ENCODE results near the gene SLC39A11.
"Not testable (repeated sequence)": the region's sequence is repeated elsewhere in the genome, so short reads cannot be mapped to it uniquely, and the experiment has no call there.

SLC39A11 gene

DNA sequence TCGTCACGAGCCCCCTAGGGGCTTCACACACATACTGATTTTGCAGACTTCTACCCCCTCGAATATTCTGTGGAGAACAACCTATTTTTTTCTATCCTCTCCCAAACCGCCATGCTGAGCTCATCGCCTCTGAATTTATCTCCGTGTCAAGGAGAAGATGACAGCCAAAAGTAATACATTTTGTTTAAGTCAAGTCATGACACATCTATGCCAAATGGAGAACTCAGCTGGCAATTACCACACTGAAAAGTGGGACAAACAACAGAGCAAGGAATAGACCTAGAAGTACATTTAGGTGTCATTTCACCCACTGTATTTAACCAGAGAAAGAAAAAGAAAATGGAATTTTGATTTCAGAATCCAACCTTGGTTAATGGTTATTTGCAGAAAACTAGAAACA is 260.2 kb downstream of the SLC39A11 start:
- no peak for DNase-seq (ENCODE audit: low read depth in 2 of 2)

DNA sequence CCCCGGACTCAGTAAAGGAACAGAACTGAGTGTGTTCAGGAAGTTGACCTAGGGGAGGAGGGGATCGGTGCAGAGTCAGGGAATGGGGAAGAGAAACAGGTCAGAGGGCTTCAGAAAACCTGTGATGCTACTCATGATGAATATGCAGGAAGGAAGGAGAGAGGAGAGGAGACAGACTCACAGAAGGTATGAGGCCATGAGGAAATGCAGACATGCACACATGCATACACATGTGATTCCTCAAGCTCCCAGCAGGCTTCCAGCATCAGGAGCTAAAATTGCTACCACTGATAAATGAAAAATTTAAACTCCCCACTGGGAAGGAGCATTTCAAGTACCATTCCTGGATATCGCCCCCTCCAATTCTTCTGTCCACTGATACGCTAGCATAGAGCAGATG is 262.6 kb downstream of the SLC39A11 start:
- no peak for DNase-seq (ENCODE audit: low read depth in 2 of 2)

DNA sequence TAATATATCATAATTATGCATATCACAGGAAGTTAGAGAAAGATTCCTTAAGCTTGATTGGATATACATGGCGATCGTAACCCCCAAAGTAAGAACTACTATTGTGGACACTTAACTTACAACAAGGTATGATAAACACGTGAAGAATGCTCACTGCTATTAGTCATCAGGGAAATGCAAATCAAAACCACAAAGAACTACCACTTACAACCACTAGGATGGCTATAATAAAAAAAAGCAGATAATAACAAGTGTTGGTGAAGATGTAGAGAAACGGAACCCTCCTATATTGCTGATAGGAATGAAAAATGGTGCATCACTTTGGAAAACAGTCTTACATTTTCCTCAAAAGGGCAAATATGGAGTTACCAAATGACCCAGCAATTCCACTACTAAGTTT is 265.9 kb downstream of the SLC39A11 start:
- DNase-seq (ENCODE audit: low read depth in 2 of 2): no peak

GRCh38 chr17:72826059-72826458 is 266.4 kb downstream of the SLC39A11 start:
- DNase-seq (ENCODE audit: low read depth in 2 of 2): not testable (repeated sequence)

DNA sequence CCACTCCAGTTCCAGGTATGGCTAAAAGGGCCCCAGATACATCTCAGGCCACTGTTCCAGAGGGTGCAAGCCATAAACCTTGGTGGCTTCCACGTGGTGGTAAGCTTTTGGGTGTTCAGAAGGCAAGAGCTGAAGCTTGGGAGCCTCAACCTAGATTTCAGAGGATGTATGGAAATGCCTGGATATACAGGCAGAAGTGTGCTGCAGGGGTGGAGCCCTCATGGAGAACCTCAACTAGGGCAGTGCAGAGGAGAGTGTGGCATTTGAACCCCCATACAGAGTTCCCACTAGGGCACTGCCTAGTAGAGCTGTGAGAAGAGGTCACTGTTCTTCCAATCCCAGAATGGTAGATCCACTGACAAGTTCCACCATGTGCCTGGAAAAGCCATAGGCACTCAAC is 267.3 kb downstream of the SLC39A11 start:
- no peak for DNase-seq (ENCODE audit: low read depth in 2 of 2)

DNA sequence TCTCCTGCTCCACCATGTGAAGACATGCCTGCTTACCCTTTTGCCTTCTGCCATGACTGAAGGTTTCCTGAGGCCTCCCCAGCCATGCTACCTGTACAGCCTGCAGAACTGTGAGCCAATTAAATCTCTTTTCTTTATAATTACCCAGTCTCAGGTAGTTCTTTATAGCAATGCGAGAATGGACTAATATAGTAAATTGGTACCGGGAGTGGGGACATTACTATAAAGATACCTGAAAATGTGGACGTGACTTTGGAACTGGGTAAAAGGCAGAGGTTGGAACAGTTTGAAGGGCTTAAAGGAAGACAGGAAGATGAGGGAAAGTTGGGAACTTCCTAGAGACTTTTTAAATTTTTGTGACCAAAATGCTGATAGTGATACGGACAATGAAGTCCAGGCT is 268.2 kb downstream of the SLC39A11 start:
- DNase-seq (ENCODE audit: low read depth in 2 of 2): not testable (repeated sequence)

- no peak for DNase-seq (ENCODE audit: low read depth in 2 of 2)
Measured at GRCh38 chr17:72822358-72823023, 270.0 kb downstream of the SLC39A11 start.

- no peak for DNase-seq (ENCODE audit: low read depth in 2 of 2)
Measured at GRCh38 chr17:72816406-72816805, 276.1 kb downstream of the SLC39A11 start.

DNA sequence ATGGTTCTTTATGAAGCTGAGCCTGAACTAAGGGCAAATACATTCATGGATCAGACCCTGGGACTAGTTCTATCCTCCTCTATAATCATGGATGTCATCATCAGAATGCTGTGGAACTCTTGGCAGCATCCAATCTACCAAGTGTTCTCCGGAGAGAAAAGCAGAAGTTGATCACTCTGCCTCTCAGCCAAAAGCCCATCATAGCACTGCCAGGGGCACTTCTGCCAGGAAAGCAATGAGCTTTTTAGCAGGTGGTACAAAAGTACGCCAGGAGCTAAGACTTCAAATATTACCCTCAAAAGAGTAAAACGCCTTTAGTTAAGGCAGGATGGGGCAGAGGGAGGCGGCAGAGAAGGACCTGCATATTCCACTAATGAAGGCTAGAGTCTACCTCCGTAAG is 279.0 kb downstream of the SLC39A11 start:
- no peak for DNase-seq (ENCODE audit: low read depth in 2 of 2)

GRCh38 chr17:72812823-72813222 is 279.7 kb downstream of the SLC39A11 start:
- DNase-seq (ENCODE audit: low read depth in 2 of 2): no peak

GRCh38 chr17:72811976-72812687 is 280.4 kb downstream of the SLC39A11 start:
- no peak for DNase-seq (ENCODE audit: low read depth in 2 of 2)

- no peak for DNase-seq (ENCODE audit: low read depth in 2 of 2)
Measured at GRCh38 chr17:72810991-72811508, 281.4 kb downstream of the SLC39A11 start.

DNA sequence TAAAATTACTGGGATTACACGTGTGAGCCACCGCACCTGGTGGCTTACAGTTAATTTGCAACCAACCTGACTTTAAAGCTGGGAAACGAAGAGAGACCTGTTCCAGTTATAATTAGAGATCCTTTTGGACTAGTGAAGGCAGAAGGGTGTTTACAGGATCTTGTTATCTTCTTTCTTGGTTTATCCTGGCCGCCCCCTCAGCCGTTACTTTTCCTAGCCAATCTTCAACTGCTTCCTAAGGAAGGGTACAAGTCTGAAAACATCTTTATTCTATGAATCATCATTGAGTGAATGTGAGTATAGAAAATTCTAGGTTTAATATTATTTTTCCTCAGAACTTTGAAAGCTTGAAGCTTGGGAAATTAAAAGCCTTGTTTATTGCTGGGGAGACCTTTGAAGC is 286.5 kb downstream of the SLC39A11 start:
- DNase-seq (ENCODE audit: low read depth in 2 of 2): no peak

GRCh38 chr17:72804949-72805707 is 287.4 kb downstream of the SLC39A11 start:
- no peak for DNase-seq (ENCODE audit: low read depth in 2 of 2)

- no peak for DNase-seq (ENCODE audit: low read depth in 2 of 2)
Measured at GRCh38 chr17:72802726-72803125, 289.8 kb downstream of the SLC39A11 start.

- DNase-seq (ENCODE audit: low read depth in 2 of 2): no peak
Measured at GRCh38 chr17:72797142-72797541, 295.3 kb downstream of the SLC39A11 start.

DNA sequence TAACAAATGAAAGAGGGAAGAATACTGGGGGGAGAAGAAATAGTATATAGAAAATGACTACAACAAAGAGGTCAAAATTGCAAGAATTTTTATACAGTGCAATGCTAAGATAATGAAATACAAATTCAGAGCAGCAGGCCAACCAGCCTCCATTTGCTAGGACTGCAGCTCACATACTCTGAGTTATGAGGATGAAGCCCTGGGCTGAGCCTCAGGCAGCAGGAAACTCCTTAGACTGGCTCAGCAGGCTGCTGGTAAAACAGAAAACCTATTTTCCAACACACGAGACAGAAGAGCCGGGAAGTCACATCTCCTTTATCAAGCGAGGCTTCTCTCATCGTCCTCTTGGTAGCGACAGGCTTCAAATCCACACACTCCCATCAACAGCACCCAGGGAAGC is 296.5 kb downstream of the SLC39A11 start:
- DNase-seq (ENCODE audit: low read depth in 2 of 2): no peak

GRCh38 chr17:72794152-72794551 is 298.3 kb downstream of the SLC39A11 start:
- no peak for DNase-seq (ENCODE audit: low read depth in 2 of 2)

GRCh38 chr17:72792771-72793170 is 299.7 kb downstream of the SLC39A11 start:
- DNase-seq (ENCODE audit: low read depth in 2 of 2): no peak

- DNase-seq (ENCODE audit: low read depth in 2 of 2): no peak
Measured at GRCh38 chr17:72790190-72790589, 302.3 kb downstream of the SLC39A11 start.

- DNase-seq (ENCODE audit: low read depth in 2 of 2): no peak
Measured at GRCh38 chr17:72789711-72790110, 302.8 kb downstream of the SLC39A11 start.

- no peak for DNase-seq (ENCODE audit: low read depth in 2 of 2)
Measured at GRCh38 chr17:72788950-72789585, 303.4 kb downstream of the SLC39A11 start.
